Activated naive CD8-positive, alpha-beta T cell treated with anti-CD3 and anti-CD28 coated beads, Interleukin-2, amount 10 ng/mL, durations not matched to agents 7 days and 5 days (primary cell): Measurements from ENCODE around the gene SFT2D1. TPM values are rescaled to one million over a fixed set of nuclear protein-coding genes. Genes with fewer than 3 reads are reported as not detected.

Source experiments
- ATAC-seq: fragments of 150-1000 bp; cut with Tn5 transposase; one replicate; pipeline ENCODE4 v1.10.0; 2021; ENCODE audit warnings: low read depth, moderate library complexity
- POLR2A ChIA-PET: fragments of 350-600 bp; sonication (Branson Sonifier 250); formaldehyde crosslinking; loops from one replicate; lab custom pipeline; 2021; ENCODE audit warnings: antibody characterized with exemption; lab: Charles Lee
- DNase-seq: peaks from one replicate; pipeline ENCODE4 v3.0.0; 2021
- H3K27ac Mint-ChIP-seq: one replicate; pipeline ENCODE4 v1.8.0; 2022; ENCODE audit warnings: mild to moderate bottlenecking, mixed read lengths
- H3K27me3 Mint-ChIP-seq: one replicate; pipeline ENCODE4 v1.8.0; 2022; ENCODE audit warnings: mild to moderate bottlenecking, moderate library complexity, mixed read lengths
- H3K36me3 Mint-ChIP-seq: one replicate; pipeline ENCODE4 v1.8.0; 2021; ENCODE audit warnings: mild to moderate bottlenecking, mixed read lengths
- H3K4me1 Mint-ChIP-seq: one replicate; pipeline ENCODE4 v1.8.0; 2021; ENCODE audit warnings: mixed read lengths
- H3K4me3 Mint-ChIP-seq: one replicate; pipeline ENCODE4 v1.8.0; 2022; ENCODE audit warnings: mild to moderate bottlenecking, moderate library complexity, mixed read lengths
- H3K9me3 Mint-ChIP-seq: one replicate; pipeline ENCODE4 v1.8.0; 2021; ENCODE audit warnings: mixed read lengths
- total RNA-seq, 2 experiments: library from RNA; stranded (reverse); gene quantifications; one replicate each; pipeline ENCODE4 v1.2.3, GENCODE V29; 2021

The SFT2D1 gene
- total RNA-seq, 2 experiments from 2014 or later = 37.0 to 37.2 TPM

GRCh38 chr6:166317261-166318212 lies 24.8 kb downstream of the SFT2D1 start:
- Mint-ChIP-seq H3K27ac (no peak overlapping the region), H3K4me1 (no peaks in the 10 kb centered on the region), H3K27me3 (peaks cover 6% of the 10 kb centered on the region), H3K36me3 (peaks cover 6% of the 10 kb centered on the region), H3K4me3 (no peak overlapping the region), H3K9me3 (no peaks in the 10 kb centered on the region)
- POLR2A ChIA-PET = no interaction called here
- ATAC-seq (no peak), DNase-seq (no peak)

GRCh38 chr6:166315436-166315835 lies 26.9 kb downstream of the SFT2D1 start:
- Mint-ChIP-seq H3K4me1 (no peaks in the 10 kb centered on the region), H3K4me3 (no peak overlapping the region), H3K27me3 (peaks cover 8% of the 10 kb centered on the region), H3K9me3 (no peaks in the 10 kb centered on the region), H3K27ac (no peak overlapping the region), H3K36me3 (peaks cover 4% of the 10 kb centered on the region)
- POLR2A ChIA-PET = no interaction called here
- no peak for DNase-seq
- no peak for ATAC-seq

- H3K27ac Mint-ChIP-seq = no peak overlapping the region
- no peak for ATAC-seq
- POLR2A ChIA-PET = interaction anchor here (1.5 kb wide), 1 partner anchor 86 kb away, joined by 4 read pairs; no protein-coding TSS in a partner anchor
- peaks cover 17% of the 10 kb centered on the region for H3K27me3 Mint-ChIP-seq
- H3K4me3 Mint-ChIP-seq = no peak overlapping the region
- no peaks in the 10 kb centered on the region for H3K9me3 Mint-ChIP-seq
- peaks cover 4% of the 10 kb centered on the region for H3K36me3 Mint-ChIP-seq
- DNase-seq = no peak
- no peaks in the 10 kb centered on the region for H3K4me1 Mint-ChIP-seq
Measured at GRCh38 chr6:166314454-166314853, 27.9 kb downstream of the SFT2D1 start.

GRCh38 chr6:166313255-166314070 lies 28.9 kb downstream of the SFT2D1 start:
- Mint-ChIP-seq H3K9me3 (no peaks in the 10 kb centered on the region), H3K27ac (no peak overlapping the region), H3K27me3 (peaks cover 27% of the 10 kb centered on the region), H3K4me1 (no peaks in the 10 kb centered on the region), H3K36me3 (no peaks in the 10 kb centered on the region), H3K4me3 (no peak overlapping the region)
- DNase-seq = peak; percentile 60
- POLR2A ChIA-PET = interaction anchor here (1.0 to 1.5 kb wide), 2 partner anchors 13 to 87 kb away, joined by 3 to 4 read pairs; no protein-coding TSS in a partner anchor
- ATAC-seq = peak; percentile 93

DNA sequence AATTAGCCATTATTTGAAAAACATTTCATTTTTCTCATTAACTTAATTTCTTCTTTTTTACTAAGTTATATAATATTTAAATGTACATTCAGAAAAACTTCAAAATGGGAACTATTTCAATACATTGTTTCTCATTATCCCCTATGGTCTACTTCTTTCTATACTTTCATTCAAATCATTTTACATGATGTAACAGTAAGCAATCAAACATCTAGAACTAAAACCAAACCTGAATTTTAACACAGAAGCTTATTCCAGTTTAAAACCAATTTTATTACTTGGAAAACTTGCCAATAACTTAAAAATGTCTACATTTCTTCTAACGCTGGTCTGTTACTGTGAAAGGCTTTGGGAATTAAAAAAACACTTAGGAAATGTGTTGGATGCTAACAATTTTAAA lies 29.5 kb downstream of the SFT2D1 start:
- POLR2A ChIA-PET = interaction anchor here (1.0 to 1.5 kb wide), 2 partner anchors 14 to 88 kb away, joined by 3 to 4 read pairs; no protein-coding TSS in a partner anchor
- H3K27me3 Mint-ChIP-seq = peaks cover 28% of the 10 kb centered on the region
- H3K4me1 Mint-ChIP-seq = no peaks in the 10 kb centered on the region
- H3K4me3 Mint-ChIP-seq = no peak overlapping the region
- DNase-seq (no peak), ATAC-seq (no peak)
- H3K9me3 Mint-ChIP-seq = no peaks in the 10 kb centered on the region
- H3K27ac Mint-ChIP-seq = no peak overlapping the region
- H3K36me3 Mint-ChIP-seq = no peaks in the 10 kb centered on the region

GRCh38 chr6:166310634-166311033 lies 31.7 kb downstream of the SFT2D1 start:
- DNase-seq = no peak
- ATAC-seq = no peak
- POLR2A ChIA-PET = interaction anchor here (0.7 kb wide), 1 partner anchor 11 kb away, joined by 6 read pairs; no protein-coding TSS in a partner anchor
- Mint-ChIP-seq H3K36me3 (no peaks in the 10 kb centered on the region), H3K27me3 (peaks cover 39% of the 10 kb centered on the region), H3K4me3 (no peak overlapping the region), H3K27ac (no peak overlapping the region), H3K9me3 (no peaks in the 10 kb centered on the region), H3K4me1 (no peaks in the 10 kb centered on the region)

GRCh38 chr6:166309977-166310376 lies 32.4 kb downstream of the SFT2D1 start:
- no peaks in the 10 kb centered on the region for H3K4me1 Mint-ChIP-seq
- no peak overlapping the region for H3K4me3 Mint-ChIP-seq
- DNase-seq = no peak
- H3K27me3 Mint-ChIP-seq = peaks cover 45% of the 10 kb centered on the region
- H3K9me3 Mint-ChIP-seq = no peaks in the 10 kb centered on the region
- ATAC-seq = no peak
- H3K36me3 Mint-ChIP-seq = no peaks in the 10 kb centered on the region
- POLR2A ChIA-PET = interaction anchor here (0.7 to 1.6 kb wide), 2 partner anchors 10 to 11 kb away, joined by 3 to 6 read pairs; no protein-coding TSS in a partner anchor
- H3K27ac Mint-ChIP-seq = no peak overlapping the region

- ATAC-seq (no peak), DNase-seq (no peak)
- POLR2A ChIA-PET = interaction anchor here (1.6 to 1.8 kb wide), 2 partner anchors 12 to 72 kb away, joined by 3 to 7 read pairs; no protein-coding TSS in a partner anchor
- H3K36me3 Mint-ChIP-seq = no peaks in the 10 kb centered on the region
- H3K27ac Mint-ChIP-seq = no peak overlapping the region
- no peak overlapping the region for H3K4me3 Mint-ChIP-seq
- H3K27me3 Mint-ChIP-seq = peaks cover 51% of the 10 kb centered on the region
- no peaks in the 10 kb centered on the region for H3K4me1 Mint-ChIP-seq
- H3K9me3 Mint-ChIP-seq = no peaks in the 10 kb centered on the region
Measured at GRCh38 chr6:166308769-166309589, 33.4 kb downstream of the SFT2D1 start.

DNA sequence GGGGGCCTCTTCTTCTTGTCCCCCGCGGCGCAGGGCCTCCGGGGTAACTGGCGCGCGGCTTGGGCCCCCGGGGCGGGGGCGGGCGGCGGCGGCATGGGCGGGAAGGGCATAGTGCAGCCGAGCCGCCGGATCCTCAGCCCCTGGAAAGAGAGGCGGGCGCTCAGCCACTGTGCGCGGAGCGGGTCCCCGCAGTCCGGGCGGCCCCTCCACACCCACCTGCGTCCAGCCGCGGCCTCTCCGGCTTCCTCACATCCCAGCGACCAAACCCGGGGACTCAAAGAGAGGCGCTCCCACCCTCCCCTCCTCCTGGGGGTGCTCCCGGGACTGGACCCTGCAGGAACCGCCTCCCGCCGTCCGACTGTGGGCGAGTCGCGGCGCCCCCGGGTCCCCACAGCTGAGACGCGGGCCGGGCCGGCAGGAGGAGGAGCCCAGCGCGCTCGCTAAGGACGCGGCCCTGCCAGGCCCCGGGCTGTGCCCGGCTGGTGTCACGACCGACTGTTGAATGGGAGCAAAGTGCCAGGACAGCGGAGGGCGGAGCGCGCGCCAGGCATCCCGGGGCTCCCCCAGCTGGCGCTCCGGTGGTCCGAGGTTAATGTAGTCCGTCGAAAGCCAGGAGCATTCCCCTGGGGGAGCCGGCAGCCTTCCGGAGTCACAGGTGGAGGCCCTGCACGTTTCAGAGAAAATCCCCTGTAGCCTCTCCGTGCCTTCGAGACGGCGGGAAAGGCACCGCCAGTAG lies 34.1 kb downstream of the SFT2D1 start, which contains the start of gene PRR18:
Gene PRR18, minus strand, starts transcription at position 360 of the 736 bp plus-strand sequence. Its CDS starts 250 bp downstream, at position 110.
- no peak for DNase-seq
- Mint-ChIP-seq H3K27me3 (peaks cover 56% of the 10 kb centered on the region), H3K4me1 (no peaks in the 10 kb centered on the region), H3K36me3 (no peaks in the 10 kb centered on the region), H3K27ac (no peak within 1 kb of the TSS), H3K4me3 (peak within 1 kb of the TSS; percentile 22), H3K9me3 (no peaks in the 10 kb centered on the region)
- POLR2A ChIA-PET = interaction anchor here (1.6 to 1.8 kb wide), 2 partner anchors 12 to 73 kb away, joined by 3 to 7 read pairs; no protein-coding TSS in a partner anchor
- ATAC-seq = peak; percentile 25

DNA sequence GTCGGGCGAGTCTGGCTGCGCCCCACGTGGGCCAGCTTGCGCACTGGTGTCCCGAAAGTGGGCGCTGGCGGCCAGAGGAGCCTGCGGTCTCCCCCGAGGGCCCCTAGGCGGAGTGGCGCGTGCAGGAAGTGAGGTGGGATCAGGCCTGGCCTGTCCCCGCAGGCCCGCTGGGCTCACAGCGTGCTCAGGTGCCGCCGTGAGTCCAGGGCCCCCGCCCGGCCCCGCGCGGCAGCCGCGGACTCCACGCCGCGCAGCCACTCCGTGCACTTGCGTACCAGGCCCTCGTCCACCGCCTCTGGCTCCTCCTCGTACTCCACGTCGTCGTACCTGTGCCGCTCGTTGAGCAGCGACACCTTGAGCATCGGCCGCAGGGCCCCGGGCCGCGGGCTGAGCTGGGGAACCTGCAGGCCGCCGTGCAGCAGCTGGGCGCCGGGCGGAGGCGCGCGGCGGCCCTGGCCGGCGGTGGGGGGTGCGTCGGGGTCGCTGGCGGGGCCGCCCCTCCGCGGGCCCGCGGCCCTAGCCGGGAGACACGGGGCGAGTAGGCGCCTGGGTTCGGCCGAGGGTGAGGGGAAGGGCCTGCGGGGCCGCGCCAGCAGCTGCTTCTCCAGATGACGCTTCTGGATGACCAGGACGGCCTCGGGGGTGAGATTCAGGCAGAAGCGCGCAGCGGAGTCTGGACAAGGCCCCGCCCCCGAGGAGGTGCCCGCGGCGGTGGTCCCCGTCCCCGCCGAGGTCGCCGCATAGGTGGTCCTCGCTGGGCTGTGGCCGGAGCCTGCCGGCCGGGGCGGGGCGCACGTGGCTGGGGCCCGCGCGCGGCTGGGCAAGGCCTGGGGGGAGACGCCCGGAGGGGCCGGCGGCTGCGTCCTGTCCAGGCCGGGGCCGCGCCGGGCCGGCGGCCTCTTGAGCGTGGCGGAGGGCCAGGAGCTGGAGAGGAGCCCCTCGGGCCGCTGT lies 35.0 kb downstream of the SFT2D1 start:
- POLR2A ChIA-PET = interaction anchor here (1.8 kb wide), 1 partner anchor 74 kb away, joined by 7 read pairs; no protein-coding TSS in a partner anchor
- no peak for DNase-seq
- no peaks in the 10 kb centered on the region for H3K36me3 Mint-ChIP-seq
- no peaks in the 10 kb centered on the region for H3K4me1 Mint-ChIP-seq
- H3K9me3 Mint-ChIP-seq = no peaks in the 10 kb centered on the region
- no peak overlapping the region for H3K4me3 Mint-ChIP-seq
- H3K27ac Mint-ChIP-seq = no peak overlapping the region
- peak; percentile 45 for ATAC-seq
- peaks cover 60% of the 10 kb centered on the region for H3K27me3 Mint-ChIP-seq
